ENCODE measurements around the gene POLR1B. TPM values are rescaled to one million over a fixed set of nuclear protein-coding genes. Genes with fewer than 3 reads are reported as not detected.

The POLR1B gene
- total RNA-seq, 1 experiment from 2014 or later: 42.2 TPM

GRCh38 chr2:112518807-112519206 is 23.5 kb upstream of the POLR1B start:
- Mint-ChIP-seq H3K36me3 (ENCODE audit: insufficient read depth, unreplicated experiment) (peaks cover 33% of the 10 kb centered on the region), H3K27ac (ENCODE audit: unreplicated experiment) (no peak overlapping the region), H3K4me3 (ENCODE audit: unreplicated experiment) (no peak overlapping the region), H3K4me1 (ENCODE audit: low read depth, unreplicated experiment) (no peaks in the 10 kb centered on the region), H3K9me3 (ENCODE audit: unreplicated experiment) (peaks cover 12% of the 10 kb centered on the region), H3K27me3 (ENCODE audit: insufficient read depth, unreplicated experiment) (no peaks in the 10 kb centered on the region)
- H3K36me3 ChIP-seq (ENCODE audit: control insufficient read depth, insufficient read depth, low read length): peaks cover 1% of the 10 kb centered on the region; the same call in 1 of the 2 replicates
- H3K4me1 ChIP-seq: no peaks in the 10 kb centered on the region; the same call in 1 of the 2 replicates
- TF ChIP-seq, protein P1, sequence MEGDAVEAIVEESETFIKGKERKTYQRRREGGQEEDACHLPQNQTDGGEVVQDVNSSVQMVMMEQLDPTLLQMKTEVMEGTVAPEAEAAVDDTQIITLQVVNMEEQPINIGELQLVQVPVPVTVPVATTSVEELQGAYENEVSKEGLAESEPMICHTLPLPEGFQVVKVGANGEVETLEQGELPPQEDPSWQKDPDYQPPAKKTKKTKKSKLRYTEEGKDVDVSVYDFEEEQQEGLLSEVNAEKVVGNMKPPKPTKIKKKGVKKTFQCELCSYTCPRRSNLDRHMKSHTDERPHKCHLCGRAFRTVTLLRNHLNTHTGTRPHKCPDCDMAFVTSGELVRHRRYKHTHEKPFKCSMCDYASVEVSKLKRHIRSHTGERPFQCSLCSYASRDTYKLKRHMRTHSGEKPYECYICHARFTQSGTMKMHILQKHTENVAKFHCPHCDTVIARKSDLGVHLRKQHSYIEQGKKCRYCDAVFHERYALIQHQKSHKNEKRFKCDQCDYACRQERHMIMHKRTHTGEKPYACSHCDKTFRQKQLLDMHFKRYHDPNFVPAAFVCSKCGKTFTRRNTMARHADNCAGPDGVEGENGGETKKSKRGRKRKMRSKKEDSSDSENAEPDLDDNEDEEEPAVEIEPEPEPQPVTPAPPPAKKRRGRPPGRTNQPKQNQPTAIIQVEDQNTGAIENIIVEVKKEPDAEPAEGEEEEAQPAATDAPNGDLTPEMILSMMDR (IDR thresholded peaks at IDR 0.05; ENCODE audit: insufficient read depth in 1 of 2, low read depth in 1 of 2, low read length in 1 of 2, severe bottlenecking in 1 of 2, unreplicated experiment in 1 of 2): no peak
- H3K4me3 ChIP-seq (ENCODE audit: low read depth, low read length): no peak overlapping the region
- POLR2A ChIA-PET: no interaction called here
- intact Hi-C loops (cut with micrococcal nuclease; ENCODE audit: unreplicated experiment): no loop called here
- peaks cover 9% of the 10 kb centered on the region for H3K9me3 ChIP-seq
- BruUV-seq (replicated peaks): no TSS peak
- no peaks in the 10 kb centered on the region for H3K27me3 ChIP-seq (replicated peaks; ENCODE audit: control insufficient read depth, insufficient read depth, low read length)
- CTCF ChIA-PET: no interaction called here
- DNase-seq: no peak

DNA sequence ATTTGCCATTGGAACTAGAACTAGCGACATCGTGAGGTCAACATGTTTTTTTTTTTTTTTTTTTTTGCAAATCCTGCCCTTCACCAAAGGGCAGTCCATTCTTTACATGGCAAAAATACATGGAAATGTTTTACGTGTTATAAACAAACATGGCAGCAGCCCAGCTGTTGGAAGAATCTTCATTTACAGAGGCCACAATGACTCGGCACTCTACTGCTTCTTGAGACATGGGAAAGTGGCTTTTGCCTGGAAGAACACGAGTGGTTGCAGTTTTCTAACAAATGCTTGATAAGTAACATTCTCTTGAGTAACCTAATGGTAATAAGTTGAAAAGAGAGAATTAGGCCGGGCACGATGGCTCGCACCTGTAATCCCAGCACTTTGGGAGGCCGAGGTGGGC is 22.8 kb upstream of the POLR1B start:
- peaks cover 1% of the 10 kb centered on the region; the same call in 1 of the 2 replicates for H3K36me3 ChIP-seq (ENCODE audit: control insufficient read depth, insufficient read depth, low read length)
- intact Hi-C loops (cut with micrococcal nuclease; ENCODE audit: unreplicated experiment): no loop called here
- CTCF ChIA-PET: no interaction called here

DNA sequence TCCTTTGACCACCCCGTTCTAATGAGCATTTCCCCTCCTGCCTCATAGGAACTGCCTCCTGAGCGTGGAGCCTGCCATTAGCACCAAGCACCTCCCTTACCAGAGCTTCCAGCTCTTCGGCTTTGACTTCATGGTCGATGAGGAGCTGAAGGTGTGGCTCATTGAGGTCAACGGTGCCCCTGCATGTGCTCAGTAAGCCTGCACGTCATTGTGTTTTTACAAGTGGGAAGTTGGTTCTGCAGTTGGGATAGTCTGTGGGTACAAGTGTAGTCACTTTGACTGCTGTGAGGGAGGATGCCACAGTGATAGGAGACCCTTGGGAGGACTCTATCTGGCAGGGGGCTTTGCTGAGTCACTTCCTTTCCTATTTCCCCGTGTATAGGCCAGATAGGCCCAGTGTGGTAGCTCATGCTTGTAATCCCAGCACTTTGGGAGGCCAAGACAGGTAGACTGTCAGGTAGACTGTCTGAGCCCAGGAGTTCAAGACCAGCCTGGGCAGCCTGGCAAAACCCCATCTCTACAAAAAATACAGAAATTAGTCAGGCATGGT is 22.0 kb upstream of the POLR1B start:
- H3K4me1 ChIP-seq: no peaks in the 10 kb centered on the region
- Mint-ChIP-seq H3K36me3 (ENCODE audit: insufficient read depth, unreplicated experiment) (peaks cover 20% of the 10 kb centered on the region), H3K4me1 (ENCODE audit: low read depth, unreplicated experiment) (no peaks in the 10 kb centered on the region), H3K9me3 (ENCODE audit: unreplicated experiment) (peaks cover 1% of the 10 kb centered on the region), H3K27ac (ENCODE audit: unreplicated experiment) (no peak overlapping the region), H3K4me3 (ENCODE audit: unreplicated experiment) (no peak overlapping the region), H3K27me3 (ENCODE audit: insufficient read depth, unreplicated experiment) (no peaks in the 10 kb centered on the region)
- peaks cover 1% of the 10 kb centered on the region; the same call in 1 of the 2 replicates for H3K36me3 ChIP-seq (ENCODE audit: control insufficient read depth, insufficient read depth, low read length)
- TF ChIP-seq, protein P1 (IDR thresholded peaks at IDR 0.05; ENCODE audit: insufficient read depth in 1 of 2, low read depth in 1 of 2, low read length in 1 of 2, severe bottlenecking in 1 of 2, unreplicated experiment in 1 of 2): no peak
- intact Hi-C loops (cut with micrococcal nuclease; ENCODE audit: unreplicated experiment): no loop called here
- no peak overlapping the region for H3K4me3 ChIP-seq (ENCODE audit: low read depth, low read length)
- CTCF ChIA-PET: no interaction called here
- no peak for DNase-seq
- peaks cover 2% of the 10 kb centered on the region; the same call in 1 of the 2 replicates for H3K9me3 ChIP-seq
- no peaks in the 10 kb centered on the region for H3K27me3 ChIP-seq (replicated peaks; ENCODE audit: control insufficient read depth, insufficient read depth, low read length)
- BruUV-seq (replicated peaks): no TSS peak
- POLR2A ChIA-PET: no interaction called here

More for the DNA sequence above, 22.8 kb upstream of the POLR1B start:
- no TSS peak for BruUV-seq (replicated peaks)
- Mint-ChIP-seq H3K36me3 (ENCODE audit: insufficient read depth, unreplicated experiment) (peaks cover 26% of the 10 kb centered on the region), H3K4me1 (ENCODE audit: low read depth, unreplicated experiment) (no peaks in the 10 kb centered on the region), H3K4me3 (ENCODE audit: unreplicated experiment) (no peak overlapping the region), H3K9me3 (ENCODE audit: unreplicated experiment) (peaks cover 9% of the 10 kb centered on the region), H3K27me3 (ENCODE audit: insufficient read depth, unreplicated experiment) (no peaks in the 10 kb centered on the region), H3K27ac (ENCODE audit: unreplicated experiment) (no peak overlapping the region)
- POLR2A ChIA-PET: no interaction called here
- Histone ChIP-seq H3K4me3 (ENCODE audit: low read depth, low read length) (no peak overlapping the region), H3K27me3 (replicated peaks; ENCODE audit: control insufficient read depth, insufficient read depth, low read length) (no peaks in the 10 kb centered on the region), H3K9me3 (peaks cover 8% of the 10 kb centered on the region), H3K4me1 (no peaks in the 10 kb centered on the region; the same call in 1 of the 2 replicates)
- TF ChIP-seq, protein P1 (IDR thresholded peaks at IDR 0.05; ENCODE audit: insufficient read depth in 1 of 2, low read depth in 1 of 2, low read length in 1 of 2, severe bottlenecking in 1 of 2, unreplicated experiment in 1 of 2): no peak
- DNase-seq: no peak

Measured in Caco-2 (cell line).